AG08396 (cell line): Measurements from ENCODE around the gene MRPL28.
A peak's percentile ranks its signal among the peaks of the same experiment; 100 is the strongest.
"Not testable (repeated sequence)": the region's sequence is repeated elsewhere in the genome, so short reads cannot be mapped to it uniquely, and the experiment has no call there.

Experiments used
- DNase-seq: peaks from one replicate; pipeline ENCODE4 v3.0.0; 2012; ENCODE audit warnings: low spot score, mixed read lengths

Gene MRPL28

DNA sequence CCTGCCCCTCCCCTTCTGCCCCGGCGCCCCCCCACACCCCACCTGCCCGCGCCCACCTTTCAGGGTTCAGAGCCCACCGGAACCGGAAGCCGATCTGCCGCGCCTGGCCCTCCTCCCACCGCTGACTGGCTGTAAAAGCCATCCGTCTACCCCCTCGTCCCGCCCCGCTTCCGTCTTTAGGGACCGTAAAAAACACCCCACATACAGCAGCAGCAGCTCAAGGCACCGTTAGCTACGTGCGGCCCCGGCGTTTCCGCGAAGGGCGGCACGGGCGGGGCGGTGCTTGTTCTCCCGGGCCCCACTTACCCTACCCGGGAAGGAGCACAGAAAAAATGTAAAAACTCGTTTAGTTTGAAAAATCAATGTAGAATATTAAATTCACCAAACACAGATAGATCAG lies at the start of gene MRPL28:
MRPL28 (minus strand) TSS at position 96 of the 400 bp plus-strand sequence. CDS start 320 bp downstream, outside the sequence.
- DNase-seq = peak; percentile 98

DNA sequence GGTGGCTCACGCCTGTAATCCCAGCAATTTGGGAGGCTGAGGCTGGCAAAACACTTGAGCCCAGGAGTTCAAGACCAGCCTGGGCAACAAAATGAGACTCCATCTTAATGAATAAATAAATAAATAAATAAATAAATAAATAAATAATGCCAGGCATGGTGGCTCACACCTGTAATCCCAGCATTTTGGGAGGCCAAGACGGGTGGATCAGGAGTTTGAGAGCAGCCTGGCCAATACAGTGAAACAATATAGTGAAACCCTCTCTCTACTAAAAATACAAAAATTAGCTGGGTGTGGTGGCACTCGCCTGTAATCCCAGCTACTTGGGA lies 44.8 kb upstream of the MRPL28 start:
- DNase-seq = not testable (repeated sequence)

DNA sequence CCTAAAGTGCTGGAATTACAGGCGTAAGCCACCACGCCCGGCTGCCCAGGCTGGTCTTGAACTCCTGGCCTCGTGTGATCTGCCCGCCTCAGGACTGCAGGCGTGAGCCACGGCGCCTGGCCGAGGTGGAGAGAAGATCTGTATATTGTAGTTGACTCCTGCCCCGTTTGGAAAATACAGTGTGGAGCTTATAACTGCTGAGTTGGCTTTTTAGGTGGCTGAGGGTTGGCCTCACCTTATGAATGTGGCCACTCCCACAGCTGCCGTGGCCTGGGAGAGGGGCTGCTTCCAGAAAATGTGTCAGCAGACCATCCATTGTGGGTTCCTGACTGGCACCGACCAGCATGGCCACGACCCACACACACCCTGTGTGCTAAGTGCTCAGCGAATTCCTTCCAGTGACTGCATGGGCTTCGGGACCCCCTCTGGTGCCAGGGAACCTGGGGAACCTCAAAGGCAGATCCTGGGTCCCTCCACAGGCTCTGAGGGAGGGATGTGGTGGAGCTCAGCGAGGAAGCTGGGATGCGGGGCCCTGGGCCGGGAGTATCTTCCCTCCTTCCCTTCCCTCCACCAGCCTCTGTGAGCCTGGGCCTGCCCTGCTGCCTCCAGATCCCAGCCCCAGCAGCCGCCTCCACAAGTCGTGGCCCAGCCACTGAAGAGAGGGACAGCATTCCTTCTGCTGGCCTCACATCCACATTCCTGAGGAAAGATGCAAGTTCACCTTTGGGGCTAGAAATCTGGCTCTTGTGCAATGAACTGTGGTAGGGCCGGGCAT lies 44.2 kb upstream of the MRPL28 start:
- no peak for DNase-seq

DNA sequence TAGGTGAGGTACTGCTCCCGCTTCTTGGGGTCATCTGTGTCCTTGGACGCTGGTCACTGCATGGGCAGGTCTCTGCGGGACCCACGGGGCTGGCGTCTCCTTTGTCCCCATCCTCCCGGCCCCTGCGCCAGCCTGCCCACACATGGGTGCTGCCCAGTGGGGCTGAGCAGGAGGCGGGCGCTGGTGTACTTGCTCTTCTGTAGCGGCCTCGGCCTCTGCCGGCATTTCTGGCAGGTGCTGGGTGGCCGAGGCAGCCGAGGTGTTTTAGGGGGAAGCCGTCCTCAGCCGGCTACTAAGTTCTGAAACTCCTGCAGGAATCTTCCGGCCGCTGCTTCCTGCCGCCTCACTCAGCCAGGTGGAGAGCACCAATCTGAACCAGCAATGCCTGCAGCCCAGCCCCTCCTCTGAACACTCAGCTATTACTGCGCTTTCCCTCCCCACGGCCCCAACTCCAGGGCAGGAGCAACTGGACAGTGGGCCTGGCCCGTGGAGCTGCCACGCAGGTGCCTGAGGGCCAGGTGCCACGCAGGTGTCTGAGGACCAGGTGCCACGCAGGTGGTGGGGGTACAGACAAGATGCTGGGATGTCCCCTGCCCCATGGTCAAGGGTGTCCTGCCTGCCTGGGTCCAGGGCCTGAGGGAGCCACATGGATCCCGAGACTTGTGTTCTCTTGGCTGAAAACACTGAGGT lies 41.4 kb upstream of the MRPL28 start:
- DNase-seq = no peak

DNA sequence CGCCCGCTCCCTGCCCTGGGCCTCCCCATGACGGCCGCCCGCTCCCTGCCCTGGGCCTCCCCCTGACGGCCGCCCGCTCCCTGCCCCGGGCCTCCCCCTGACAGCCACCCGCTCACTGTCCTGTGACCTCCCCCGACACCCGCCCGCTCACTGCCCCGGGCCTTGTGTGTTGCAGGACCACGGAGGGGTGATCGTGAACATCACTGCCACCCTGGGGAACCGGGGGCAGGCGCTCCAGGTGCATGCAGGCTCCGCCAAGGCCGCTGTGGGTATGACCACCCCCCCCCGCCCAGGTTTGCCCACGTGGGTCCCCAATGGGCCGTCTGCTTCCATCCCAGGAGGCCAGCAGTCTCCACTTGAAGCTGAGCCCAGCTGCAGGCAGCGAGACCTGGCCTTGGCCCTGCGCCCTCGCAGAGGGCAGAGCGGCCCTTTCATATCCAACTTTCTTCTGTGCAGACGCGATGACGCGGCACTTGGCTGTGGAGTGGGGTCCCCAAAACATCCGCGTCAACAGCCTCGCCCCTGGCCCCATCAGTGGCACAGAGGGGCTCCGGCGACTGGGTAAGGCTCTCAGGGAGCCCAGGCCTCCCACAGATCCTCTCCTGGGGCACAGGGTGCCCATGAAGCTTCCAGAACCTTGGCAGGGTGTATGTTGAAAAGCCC lies 40.3 kb upstream of the MRPL28 start:
- no peak for DNase-seq

DNA sequence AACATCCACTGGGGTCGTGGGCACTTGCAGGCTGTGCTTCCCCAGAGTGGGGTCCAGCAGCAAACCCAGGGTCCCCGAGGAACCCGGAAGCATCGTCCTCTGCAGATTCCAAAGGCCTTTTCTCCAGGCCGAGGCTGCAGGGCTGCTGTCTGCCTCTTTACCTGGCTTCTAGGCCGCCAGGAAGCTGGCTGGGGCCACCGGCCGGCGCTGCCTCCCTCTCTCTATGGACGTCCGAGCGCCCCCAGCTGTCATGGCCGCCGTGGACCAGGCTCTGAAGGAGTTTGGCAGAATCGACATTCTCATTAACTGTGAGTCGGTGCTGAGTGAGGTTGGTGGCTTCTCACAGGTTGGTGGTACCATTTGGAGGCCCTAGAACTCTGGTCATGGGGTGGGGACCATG lies 36.9 kb upstream of the MRPL28 start:
- peak; percentile 3 for DNase-seq

DNA sequence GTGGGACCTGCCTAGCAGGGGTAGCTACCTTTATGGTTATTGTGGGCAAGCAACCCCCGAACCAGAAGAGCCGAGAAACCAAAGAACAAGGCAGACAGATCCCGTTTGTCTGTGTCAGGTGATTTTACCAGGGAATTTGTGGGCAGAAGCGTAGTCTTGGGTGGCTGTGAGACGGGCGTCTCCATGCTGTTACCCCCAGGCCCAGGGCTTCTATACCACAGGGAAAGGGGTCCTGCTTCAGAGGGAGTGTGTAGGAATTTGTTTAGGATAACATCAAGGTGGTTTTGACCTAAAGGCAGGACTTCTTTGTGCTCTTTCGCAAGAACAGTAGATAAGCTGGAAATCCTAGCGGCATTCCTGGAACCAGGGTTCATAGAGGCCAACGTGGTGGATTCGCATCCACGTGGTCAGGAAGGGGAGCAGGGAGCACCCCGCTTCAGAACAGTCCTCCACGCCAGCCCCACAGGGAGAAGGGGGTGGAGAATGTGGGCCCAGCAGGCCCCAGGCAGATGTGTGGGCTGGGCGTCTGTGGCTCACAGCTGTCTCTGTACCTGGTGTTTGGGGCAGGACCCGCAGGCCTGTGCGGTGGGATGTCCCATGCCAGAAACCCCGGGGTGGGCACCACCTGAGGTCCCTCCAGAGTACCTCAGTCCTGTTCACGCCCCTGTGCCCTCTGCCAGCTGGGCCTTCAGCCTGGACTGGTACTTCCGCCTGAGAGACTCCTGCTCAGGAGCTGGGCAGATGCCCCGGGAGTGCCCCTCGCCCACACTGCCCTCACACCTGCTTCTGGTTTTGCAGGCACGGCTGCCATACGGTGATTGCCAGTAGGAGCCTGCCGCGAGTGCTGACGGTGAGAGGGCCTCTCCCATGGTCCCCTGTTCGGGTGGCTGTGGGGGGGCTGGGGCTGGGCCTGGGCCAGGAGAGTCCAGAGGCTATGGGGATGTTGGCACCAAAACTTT lies 35.5 kb upstream of the MRPL28 start:
- DNase-seq = no peak

DNA sequence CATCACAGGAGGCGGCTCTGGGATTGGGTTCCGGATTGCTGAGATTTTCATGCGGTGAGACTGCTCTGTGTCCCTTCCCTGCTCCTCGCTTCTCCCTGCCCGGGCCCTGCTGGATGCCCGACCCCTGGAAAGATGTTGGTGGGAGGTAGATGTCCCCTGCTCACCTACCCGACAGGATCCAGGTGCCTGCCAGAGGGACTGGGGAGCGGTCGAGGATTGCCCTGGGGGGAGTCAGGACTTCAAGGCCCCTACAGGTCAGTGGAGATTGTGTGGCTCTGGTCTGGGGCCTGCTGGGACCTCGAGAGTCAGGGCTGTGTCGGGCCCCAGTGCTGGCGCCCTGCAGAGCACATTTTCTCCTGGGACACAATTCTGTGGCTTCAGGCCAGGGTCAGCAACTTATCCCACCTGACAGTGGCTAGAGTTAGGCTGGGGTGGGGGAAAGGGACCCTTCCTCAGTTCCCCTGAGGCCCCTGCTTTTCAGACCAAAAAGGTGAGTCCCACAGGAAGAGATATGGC lies 34.7 kb upstream of the MRPL28 start:
- no peak for DNase-seq

DNA sequence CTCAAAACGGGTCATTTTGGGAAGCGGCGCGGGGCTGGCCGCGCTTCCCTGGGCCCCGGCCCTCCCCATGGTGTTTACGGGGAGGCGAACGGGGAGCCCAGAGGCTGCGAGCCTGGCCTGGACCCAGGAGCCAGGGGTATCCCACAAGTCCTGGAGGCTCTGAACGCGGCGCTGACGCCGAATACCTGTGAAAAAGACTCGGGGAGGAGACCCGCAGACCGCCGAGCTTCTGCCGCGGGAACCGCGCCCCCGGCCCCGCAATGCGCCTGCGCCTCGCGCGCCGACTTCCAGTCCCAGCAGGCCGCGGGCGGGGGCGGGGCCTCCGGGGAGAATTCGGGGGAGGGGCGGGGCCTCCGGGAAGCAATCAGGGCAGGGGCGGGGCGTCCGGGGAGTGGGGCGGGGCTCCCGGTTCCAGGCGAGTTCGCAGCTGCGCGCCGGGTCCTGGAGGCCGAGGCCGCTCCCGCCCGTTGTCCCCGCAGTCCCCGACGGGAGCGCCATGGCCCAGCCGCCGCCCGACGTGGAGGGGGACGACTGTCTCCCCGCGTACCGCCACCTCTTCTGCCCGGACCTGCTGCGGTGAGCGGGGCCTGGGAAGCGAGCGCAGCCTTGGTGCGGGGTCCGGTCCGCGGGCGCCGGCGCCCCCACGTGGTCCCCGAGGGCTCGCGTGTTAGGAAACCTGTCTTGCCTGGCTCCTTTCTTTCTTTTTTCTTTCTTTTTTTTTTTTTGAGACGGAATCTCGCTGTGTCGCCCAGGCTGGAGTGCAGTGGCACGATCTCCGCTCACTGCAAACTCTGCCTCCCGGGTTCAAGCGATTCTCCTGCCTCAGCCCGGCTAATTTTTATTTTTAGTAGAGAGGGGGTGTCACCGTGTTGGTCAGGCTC lies 31.4 kb upstream of the MRPL28 start, which contains the start of gene DECR2:
DECR2 (plus strand) TSS at position 418 of the 881 bp plus-strand sequence; CDS start at position 497, 79 bp downstream.
- DNase-seq = peak; percentile 99

DNA sequence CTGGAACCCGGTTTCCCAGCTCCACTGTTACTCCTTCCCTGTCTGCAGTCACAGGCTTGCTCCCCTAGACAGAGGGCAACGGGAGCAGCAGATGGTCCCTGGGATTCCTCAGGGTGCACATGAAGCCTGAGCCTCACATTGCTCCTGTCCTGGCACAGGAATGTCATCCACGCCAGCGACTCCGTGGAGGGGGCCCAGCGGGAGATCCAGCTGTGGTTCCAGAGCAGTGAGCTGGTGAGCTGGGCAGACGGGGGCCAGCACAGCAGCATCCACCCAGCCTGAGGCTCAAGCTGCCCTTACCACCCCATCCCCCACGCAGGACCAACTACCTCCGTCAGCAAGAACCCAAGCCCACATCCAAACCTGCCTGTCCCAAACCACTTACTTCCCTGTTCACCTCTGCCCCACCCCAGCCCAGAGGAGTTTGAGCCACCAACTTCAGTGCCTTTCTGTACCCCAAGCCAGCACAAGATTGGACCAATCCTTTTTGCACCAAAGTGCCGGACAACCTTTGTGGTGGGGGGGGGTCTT lies 29.8 kb upstream of the MRPL28 start:
- DNase-seq = no peak

DNA sequence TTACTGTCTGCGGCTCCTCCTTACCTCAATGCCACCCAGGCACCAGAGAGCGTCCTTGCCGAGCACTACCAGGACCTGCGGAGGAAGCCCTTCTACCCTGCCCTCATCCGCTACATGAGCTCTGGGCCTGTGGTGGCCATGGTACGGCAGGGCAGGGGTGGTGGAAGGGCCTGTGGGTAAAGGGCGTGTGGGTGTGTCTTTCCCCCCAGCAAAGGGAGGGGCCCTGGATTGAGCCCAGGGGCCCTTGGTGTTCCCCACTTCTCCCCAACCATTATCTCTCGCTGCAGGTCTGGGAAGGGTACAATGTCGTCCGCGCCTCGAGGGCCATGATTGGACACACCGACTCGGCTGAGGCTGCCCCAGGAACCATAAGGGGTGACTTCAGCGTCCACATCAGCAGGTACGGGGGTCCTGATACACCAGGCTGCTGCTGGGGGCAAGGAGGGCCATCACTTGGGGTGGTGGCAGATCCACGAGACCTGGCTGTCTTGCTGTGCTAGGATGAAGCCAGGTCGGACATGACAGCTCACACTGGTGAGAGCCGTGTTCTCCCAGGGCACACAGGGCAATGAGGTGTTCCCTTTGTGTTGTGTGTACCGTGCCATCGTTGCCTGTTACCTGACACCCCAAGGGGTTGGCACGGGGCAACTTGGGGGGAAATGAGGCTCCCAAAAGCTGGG lies 29.1 kb upstream of the MRPL28 start:
- no peak for DNase-seq

DNA sequence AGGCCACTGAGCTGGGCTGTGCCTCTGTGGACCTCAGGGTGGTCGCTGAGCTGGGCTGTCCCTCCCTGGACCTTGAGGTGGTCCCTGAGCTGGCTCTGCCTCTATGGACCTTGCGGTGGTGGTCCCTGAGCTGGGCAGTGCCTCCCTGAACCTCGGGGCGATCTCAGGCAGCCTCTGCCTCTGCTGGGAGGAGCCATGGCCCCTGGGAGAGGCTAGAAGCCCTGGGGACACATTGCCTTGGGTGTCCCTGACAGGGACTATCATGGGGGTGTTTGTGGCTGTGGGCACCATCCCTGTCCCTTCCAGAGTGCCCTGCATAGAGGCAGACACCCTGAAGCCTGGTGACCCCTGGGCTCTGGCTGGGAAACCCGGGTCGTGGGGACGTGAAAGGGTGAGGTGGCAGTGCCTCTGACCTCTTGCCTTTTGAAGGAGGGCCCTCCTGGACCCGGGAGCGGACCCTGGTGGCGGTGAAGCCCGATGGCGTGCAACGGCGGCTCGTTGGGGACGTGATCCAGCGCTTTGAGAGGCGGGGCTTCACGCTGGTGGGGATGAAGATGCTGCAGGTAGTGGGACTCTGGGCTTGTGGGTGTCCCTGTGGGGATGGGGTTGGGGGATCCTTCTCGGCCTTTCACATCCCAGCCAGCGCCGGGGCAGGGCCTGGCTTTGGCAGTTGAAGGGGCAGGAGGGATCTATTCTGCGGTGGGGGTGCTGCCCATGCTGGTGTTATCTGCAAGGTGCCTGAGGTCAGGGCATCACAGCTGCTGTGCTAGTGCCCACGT lies 28.4 kb upstream of the MRPL28 start:
- no peak for DNase-seq

DNA sequence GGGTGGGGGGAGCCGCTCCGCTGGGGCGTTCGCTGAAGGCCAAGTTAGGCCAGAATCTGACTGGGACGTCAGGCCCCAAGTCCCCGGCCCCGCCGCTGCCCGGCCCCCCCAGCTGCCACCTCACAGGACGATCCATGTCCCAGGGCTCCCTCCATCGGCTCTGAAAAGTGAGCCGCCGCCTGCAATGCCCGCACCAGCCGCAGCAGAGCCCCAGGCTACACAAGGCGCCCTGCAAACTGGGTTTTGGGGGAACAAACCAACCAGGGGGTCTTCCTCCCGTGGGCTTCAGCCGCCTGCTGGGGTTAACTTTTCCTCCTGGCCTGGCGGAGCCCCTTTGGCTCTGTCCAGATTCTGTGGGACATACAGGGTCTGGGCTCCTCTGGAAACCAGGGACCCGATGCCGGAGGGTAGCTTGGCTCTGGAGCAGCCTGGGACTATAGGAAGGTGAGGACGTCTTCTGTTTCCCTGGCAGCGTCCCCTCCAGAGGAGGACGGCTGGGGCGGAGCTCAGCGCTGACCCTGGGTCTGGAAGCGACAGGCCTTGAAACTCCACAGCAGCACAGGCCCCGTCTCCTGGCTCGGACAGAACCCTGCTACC lies 27.5 kb upstream of the MRPL28 start:
- peak; percentile 80 for DNase-seq

DNA sequence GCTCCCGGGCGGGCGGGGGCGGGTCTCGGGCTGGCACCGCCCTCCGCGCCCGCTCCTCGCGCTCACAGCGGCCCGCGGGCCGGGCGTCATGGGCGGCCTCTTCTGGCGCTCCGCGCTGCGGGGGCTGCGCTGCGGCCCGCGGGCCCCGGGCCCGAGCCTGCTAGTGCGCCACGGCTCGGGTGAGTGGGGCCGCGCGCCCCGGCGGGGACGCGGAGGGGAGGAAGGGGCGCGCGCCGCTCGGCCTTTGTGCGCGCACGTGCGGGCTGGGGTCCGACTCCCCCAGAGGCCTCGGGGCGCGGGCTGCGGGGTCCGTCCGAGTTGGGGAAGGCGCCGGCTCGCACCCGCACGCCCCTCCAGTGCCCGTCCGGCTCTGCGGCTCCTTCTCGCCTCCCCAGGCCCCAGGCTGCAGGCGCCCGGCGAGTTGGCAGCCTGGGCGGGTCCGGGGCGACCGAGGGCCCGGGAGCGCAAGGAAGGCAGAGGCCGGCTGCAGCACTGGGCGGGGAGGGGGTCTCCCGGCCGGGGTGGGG lies 26.9 kb upstream of the MRPL28 start, which contains the start of gene NME4:
NME4 (plus strand) TSS at position 65 of the 527 bp plus-strand sequence; CDS start at position 89, 24 bp downstream.
- DNase-seq = peak; percentile 69

DNA sequence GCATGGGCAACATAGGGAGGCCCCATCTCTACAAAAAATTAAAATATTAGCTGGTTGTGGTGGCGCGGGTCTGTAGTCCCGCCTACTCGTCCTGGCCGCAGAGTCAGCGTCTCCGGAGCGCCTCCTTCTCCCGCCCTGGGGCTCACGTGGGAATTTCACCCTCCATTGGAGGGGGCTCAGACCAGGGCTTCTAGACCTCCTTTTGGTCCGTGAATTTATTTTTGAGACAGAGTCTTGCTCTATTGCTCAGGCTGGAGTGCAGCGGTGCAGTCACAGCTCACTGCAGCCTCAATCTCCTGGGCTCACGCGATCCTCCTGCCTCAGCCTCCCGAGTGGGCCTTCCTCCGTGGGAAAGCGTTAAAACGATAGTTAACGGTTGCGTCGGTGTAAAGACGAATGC lies 26.3 kb upstream of the MRPL28 start:
- DNase-seq = peak; percentile 69

DNA sequence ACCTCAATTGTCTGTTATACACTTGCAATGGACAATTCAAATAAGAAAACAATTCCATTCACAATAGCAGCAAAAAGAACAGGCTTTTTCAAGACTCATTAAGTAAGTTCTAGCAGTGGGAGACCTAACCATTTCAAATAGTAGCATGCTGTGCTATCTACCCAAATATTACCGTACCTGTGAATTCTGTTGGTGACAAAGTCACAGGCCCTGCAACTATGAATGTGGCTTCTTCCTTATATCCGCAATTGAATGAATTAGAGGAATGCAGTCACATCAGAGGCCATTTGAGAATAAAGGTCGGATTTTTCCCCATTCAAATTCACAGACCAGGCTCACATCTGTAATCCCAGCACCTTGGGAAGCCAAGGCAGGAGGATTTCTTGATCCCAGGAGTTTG lies 25.9 kb upstream of the MRPL28 start:
- DNase-seq = no peak

DNA sequence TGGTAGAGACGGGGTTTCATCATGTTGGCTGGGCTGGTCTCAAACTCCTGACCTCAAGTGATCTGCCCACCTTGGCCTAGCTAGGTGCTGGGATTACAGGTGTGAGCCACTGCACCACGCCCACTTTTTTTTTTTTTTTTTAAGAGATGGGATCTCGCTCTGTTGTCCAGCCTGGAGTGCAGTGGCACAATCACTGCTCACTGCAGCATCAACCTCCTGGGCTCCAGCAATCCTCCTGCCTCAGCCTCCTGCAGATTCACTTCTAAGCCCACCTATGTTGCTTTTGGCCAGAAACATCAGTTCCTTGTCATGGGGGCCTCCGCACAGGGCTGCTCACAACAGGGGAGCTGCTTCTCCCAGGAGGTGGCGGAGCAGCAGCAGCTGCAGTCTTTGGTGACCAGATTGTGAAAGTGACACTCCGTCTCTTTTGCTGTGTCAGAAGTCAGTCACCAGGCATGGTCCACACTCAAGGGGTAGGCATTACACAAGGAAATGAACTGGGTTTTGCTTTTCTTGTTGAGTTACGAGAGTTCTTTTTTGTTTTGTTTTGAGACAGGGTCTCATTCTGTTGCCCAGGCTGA lies 22.2 kb upstream of the MRPL28 start:
- DNase-seq = no peak

DNA sequence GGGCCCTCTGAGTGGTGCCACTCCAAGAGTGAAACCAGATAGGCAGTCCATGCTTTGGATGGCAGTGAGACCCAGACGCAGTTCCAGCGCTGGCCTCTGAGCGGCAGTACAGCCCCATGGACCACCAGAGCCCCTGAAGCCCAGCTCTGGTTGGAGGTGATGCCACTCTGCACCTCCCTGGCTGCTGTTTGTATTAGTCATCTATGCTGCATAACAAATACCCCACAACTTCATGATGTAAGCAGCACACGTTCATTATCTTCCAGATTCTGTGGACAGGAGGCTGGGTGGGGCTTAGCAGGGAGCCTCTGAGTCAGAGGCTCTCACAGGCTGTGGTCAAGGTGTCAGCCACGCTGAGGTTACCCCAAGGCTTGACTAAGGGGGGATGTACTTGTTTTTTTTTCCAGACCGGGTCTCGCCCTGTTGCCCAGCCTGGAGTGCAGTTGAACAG lies 21.6 kb upstream of the MRPL28 start:
- DNase-seq = peak; percentile 88
